HUES64 (cell line): Measurements from ENCODE around the gene LEF1.
"Not testable (repeated sequence)": the region's sequence is repeated elsewhere in the genome, so short reads cannot be mapped to it uniquely, and the experiment has no call there.

Experiments
- H3K27ac ChIP-seq: 2 replicates; pipeline ENCODE4 v1.7.0; 2013; ENCODE audit warnings: low read depth, low read length, inconsistent platforms
- H3K27me3 ChIP-seq: 2 replicates; pipeline ENCODE4 v1.6.1; 2013; ENCODE audit warnings: mild to moderate bottlenecking, low read length; ENCODE audit not compliant: insufficient read depth
- H3K36me3 ChIP-seq: 2 replicates; pipeline ENCODE4 v1.6.1; 2013; ENCODE audit warnings: mild to moderate bottlenecking, low read length; ENCODE audit not compliant: insufficient read depth
- H3K4me1 ChIP-seq: 2 replicates; pipeline ENCODE4 v1.6.1; 2013; ENCODE audit warnings: mild to moderate bottlenecking, low read length, moderate library complexity; ENCODE audit not compliant: insufficient read depth
- H3K4me3 ChIP-seq: 2 replicates; pipeline ENCODE4 v1.5.1; 2013; ENCODE audit warnings: mild to moderate bottlenecking, low read length, moderate library complexity
- H3K9ac ChIP-seq: 2 replicates; pipeline ENCODE4 v1.6.1; 2013; ENCODE audit warnings: mild to moderate bottlenecking, low read depth, low read length
- H3K9me3 ChIP-seq: 2 replicates; pipeline ENCODE4 v1.6.1; 2013; ENCODE audit warnings: low read depth, low read length; ENCODE audit not compliant: insufficient read depth
- WGBS: fragments of 150-250, 120-280 bp; methylation state at CpG from one replicate; pipeline ENCODE4 v1.1.7; 2013; ENCODE audit warnings: missing lambda C conversion rate; 5-methylcytosine and 5-hydroxymethylcytosine counted together

The LEF1 gene

GRCh38 chr4:108029731-108030130 lies 139.0 kb downstream of the LEF1 start:
- Histone ChIP-seq H3K36me3 (peaks cover 59% of the 10 kb centered on the region), H3K9me3 (no peaks in the 10 kb centered on the region), H3K27ac (no peak overlapping the region), H3K9ac (no peak overlapping the region), H3K4me3 (no peak overlapping the region), H3K4me1 (no peaks in the 10 kb centered on the region), H3K27me3 (no peaks in the 10 kb centered on the region)
- WGBS, result 94% methylated on average over 5 of the region's 5 CpGs

- Histone ChIP-seq H3K27me3 (no peaks in the 10 kb centered on the region), H3K9me3 (no peaks in the 10 kb centered on the region), H3K4me1 (no peaks in the 10 kb centered on the region), H3K27ac (no peak overlapping the region), H3K4me3 (no peak overlapping the region), H3K9ac (no peak overlapping the region), H3K36me3 (peaks cover 59% of the 10 kb centered on the region)
- WGBS, result 92% methylated on average over 9 of the region's 9 CpGs
Measured at GRCh38 chr4:108029016-108029720, 139.6 kb downstream of the LEF1 start.

GRCh38 chr4:108024878-108025165 lies 143.9 kb downstream of the LEF1 start:
- Histone ChIP-seq H3K4me1 (peaks cover 7% of the 10 kb centered on the region; the same call in 1 of the 2 replicates), H3K4me3 (no peak overlapping the region), H3K9ac (no peak overlapping the region), H3K9me3 (no peaks in the 10 kb centered on the region), H3K27ac (no peak overlapping the region), H3K36me3 (peaks cover 75% of the 10 kb centered on the region), H3K27me3 (no peaks in the 10 kb centered on the region)

- Histone ChIP-seq H3K36me3 (peaks cover 80% of the 10 kb centered on the region), H3K27ac (no peak overlapping the region), H3K27me3 (no peaks in the 10 kb centered on the region), H3K4me1 (peaks cover 7% of the 10 kb centered on the region; the same call in 1 of the 2 replicates), H3K9me3 (no peaks in the 10 kb centered on the region), H3K9ac (no peak overlapping the region), H3K4me3 (no peak overlapping the region)
- WGBS, result 93% methylated on average over 5 of the region's 5 CpGs
Measured at GRCh38 chr4:108024085-108024877, 144.5 kb downstream of the LEF1 start.

DNA sequence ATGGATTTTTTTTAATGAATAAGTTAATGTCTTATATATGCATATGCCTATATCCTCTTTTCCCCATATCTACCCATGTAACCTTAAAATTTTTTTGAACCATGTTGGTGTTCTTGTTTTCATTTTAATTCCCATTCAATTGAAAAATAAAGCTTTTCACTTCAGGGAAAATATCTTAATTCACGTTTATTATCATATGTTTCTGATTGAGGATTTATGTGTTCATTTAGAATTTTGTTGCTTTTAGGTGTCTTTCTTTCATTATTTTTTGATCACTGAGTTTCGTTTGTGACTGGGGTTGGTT lies 149.9 kb downstream of the LEF1 start:
- peaks cover 7% of the 10 kb centered on the region; the same call in 1 of the 2 replicates for H3K4me1 ChIP-seq
- H3K9me3 ChIP-seq, result no peaks in the 10 kb centered on the region
- H3K27ac ChIP-seq, result no peak overlapping the region
- H3K9ac ChIP-seq, result no peak overlapping the region
- H3K27me3 ChIP-seq, result no peaks in the 10 kb centered on the region
- no peak overlapping the region for H3K4me3 ChIP-seq
- 100% methylated on average over 1 of the region's 2 CpGs for WGBS
- peaks cover 72% of the 10 kb centered on the region for H3K36me3 ChIP-seq

DNA sequence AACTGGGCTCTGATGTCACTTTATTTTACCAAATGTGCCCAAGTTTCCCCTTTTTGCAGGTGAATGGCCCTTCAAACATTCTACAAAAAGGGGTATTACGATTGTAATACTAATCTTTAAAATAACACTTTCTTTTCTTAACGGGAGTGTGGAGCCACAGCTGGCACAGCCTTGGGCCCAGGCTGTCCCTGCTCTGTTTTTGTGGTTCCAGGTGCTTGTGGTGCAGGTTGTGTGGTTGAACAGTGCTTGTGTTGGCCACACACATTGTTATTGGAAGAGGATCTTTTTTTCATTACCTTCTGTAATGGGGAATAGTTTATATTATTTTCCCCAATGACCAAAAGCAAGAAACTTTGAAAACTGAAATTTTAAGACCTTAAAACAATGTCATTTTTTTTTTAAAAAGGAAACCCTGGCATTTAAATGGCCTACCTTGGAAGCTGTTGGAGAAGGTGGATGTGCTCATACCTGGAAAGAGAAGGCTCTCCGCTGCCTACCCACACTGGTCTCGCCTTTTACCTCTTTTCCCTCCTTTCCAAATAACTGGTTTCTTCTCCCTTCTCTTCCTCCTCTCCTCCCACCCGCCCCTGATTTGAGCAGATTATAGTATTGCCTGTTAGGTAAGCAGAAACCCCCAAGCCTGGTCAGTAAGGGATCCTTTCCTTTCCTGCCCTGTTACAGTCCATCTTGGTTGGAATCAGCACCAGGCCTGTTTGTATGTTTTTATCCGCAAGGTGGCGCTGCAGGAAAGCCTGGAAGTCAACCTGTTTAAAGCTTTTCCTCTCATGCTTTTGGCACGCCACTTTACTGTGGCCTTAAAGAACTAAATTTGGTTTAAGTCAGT lies 150.5 kb downstream of the LEF1 start:
- Histone ChIP-seq H3K27me3 (no peaks in the 10 kb centered on the region), H3K27ac (no peak overlapping the region), H3K36me3 (peaks cover 69% of the 10 kb centered on the region), H3K9me3 (no peaks in the 10 kb centered on the region), H3K4me3 (no peak overlapping the region), H3K9ac (no peak overlapping the region), H3K4me1 (peaks cover 7% of the 10 kb centered on the region; the same call in 1 of the 2 replicates)
- WGBS, result 52% methylated on average over 7 of the region's 8 CpGs

DNA sequence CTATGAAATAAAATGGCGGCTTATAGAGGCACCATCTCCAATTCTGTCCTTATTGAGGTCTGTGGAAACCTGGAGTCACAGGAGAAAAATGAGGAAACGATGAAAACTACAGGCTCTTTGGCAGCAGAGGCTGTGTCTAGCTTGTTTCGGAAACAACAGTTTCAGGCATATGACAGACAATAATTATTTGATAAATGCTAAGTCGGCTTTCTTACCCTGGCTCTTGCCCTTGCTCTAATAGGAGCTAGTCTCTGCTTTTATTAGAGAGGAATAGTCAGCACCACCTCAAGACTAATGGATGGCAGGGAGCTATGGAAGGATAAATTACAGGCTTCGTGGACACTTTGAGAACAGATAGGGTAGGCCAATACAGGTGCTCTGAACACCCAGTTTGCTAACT lies 154.8 kb downstream of the LEF1 start:
- Histone ChIP-seq H3K27ac (no peak overlapping the region), H3K36me3 (peaks cover 63% of the 10 kb centered on the region), H3K9ac (no peak overlapping the region), H3K9me3 (no peaks in the 10 kb centered on the region), H3K27me3 (no peaks in the 10 kb centered on the region), H3K4me1 (no peaks in the 10 kb centered on the region), H3K4me3 (no peak overlapping the region)
- 95% methylated on average over 5 of the region's 5 CpGs for WGBS

GRCh38 chr4:108013327-108013726 lies 155.4 kb downstream of the LEF1 start:
- Histone ChIP-seq H3K36me3 (peaks cover 63% of the 10 kb centered on the region), H3K27me3 (no peaks in the 10 kb centered on the region), H3K4me1 (no peaks in the 10 kb centered on the region), H3K27ac (no peak overlapping the region), H3K4me3 (no peak overlapping the region), H3K9ac (no peak overlapping the region), H3K9me3 (no peaks in the 10 kb centered on the region)

DNA sequence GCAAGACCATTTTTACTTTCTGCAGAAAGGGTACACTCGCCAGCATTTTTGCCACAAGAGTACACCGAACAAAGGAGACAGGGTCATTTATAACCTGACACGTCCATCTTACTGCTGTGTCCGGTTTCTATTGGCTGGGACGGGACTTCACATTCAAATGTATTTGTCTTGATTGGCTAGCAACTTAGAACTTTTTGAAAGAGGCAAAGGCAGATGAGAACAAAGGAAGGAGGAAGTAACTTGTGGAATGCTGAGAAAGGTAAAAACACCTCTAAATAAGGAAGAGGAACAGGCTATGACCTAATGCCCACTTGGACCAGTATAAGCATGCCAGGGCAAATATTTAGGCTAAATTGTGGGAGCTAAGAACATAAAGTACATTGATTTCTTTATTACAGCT lies 156.3 kb downstream of the LEF1 start:
- not testable (repeated sequence) for H3K9ac ChIP-seq, H3K9me3 ChIP-seq, H3K4me1 ChIP-seq, H3K4me3 ChIP-seq, H3K27me3 ChIP-seq, H3K27ac ChIP-seq
- H3K36me3 ChIP-seq, result peaks cover 63% of the 10 kb centered on the region
- WGBS, result 95% methylated on average over 5 of the region's 5 CpGs

DNA sequence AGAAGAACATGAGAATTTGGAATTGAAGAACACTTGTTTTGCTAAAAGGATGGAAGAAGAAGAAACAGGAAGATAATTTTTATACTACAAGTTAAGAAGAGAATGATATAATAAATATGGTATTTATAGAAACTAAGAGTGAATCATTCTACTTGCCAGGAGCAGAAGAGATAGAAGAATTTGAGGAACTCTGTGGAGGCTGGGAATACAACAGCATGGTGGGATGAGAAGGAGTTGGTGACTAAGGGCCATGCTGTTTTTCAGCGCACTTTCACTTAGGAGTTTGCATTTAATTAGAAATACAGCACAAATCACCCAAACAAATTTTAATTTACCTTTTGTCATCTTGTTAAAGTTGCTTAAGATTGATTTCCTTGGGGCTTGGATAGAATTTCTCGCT lies 158.6 kb downstream of the LEF1 start:
- Histone ChIP-seq H3K9ac (no peak overlapping the region), H3K4me1 (no peaks in the 10 kb centered on the region), H3K27me3 (no peaks in the 10 kb centered on the region), H3K4me3 (no peak overlapping the region), H3K27ac (no peak overlapping the region), H3K36me3 (peaks cover 43% of the 10 kb centered on the region), H3K9me3 (no peaks in the 10 kb centered on the region)
- WGBS, result 88% methylated on average over 1 of the region's 2 CpGs

DNA sequence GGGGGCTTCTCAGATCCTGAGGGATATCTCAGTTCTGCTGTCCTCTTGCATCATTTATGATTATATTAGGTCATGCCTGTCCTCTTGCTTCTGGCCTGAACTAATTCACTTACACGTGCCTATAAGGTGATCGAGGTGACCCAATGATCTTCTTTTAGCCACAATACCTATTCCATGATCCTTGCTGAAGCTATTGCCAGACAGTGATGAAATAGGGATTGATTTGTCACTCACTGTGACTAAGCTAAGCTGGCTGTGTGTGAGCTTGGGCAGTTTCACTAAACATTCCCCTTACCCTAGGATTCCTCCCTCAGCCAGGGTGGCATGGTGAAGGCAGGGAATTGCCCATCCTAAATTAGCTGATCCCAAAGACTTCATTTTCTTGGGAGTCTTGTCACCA lies 160.0 kb downstream of the LEF1 start:
- H3K9me3 ChIP-seq, result no peaks in the 10 kb centered on the region
- no peak overlapping the region for H3K4me3 ChIP-seq
- no peaks in the 10 kb centered on the region for H3K27me3 ChIP-seq
- H3K4me1 ChIP-seq, result peaks cover 9% of the 10 kb centered on the region
- 94% methylated on average over 2 of the region's 2 CpGs for WGBS
- no peak overlapping the region for H3K9ac ChIP-seq
- no peak overlapping the region for H3K27ac ChIP-seq
- peaks cover 29% of the 10 kb centered on the region for H3K36me3 ChIP-seq
